K562 (cell line): ENCODE data around the gene TMEM234. TPM values are rescaled to one million over a fixed set of nuclear protein-coding genes. Genes with fewer than 3 reads are reported as not detected.

ENCODE experiments used
- ATF1 ChIP-seq, 2 experiments: fragments of 450-650 bp in 1 of 2; IDR thresholded peaks; 2 replicates each; pipeline ENCODE4 v1.6.1; 2016; ENCODE audit warnings: missing compliant biosample characterization in 1 of 2, missing genetic modification characterization in 1 of 2
- CHD4 ChIP-seq: fragments of 200-600 bp; sonication (generic); IDR thresholded peaks from 3 replicates; pipeline ENCODE4 v1.6.1; 2012; ENCODE audit warnings: low read depth, mild to moderate bottlenecking, mixed read lengths, low read length, inconsistent platforms; ENCODE audit not compliant: insufficient read depth, insufficient replicate concordance, poor library complexity, severe bottlenecking
- EP300 ChIP-seq: IDR thresholded peaks from 2 replicates; pipeline ENCODE4 v1.6.1; 2012; ENCODE audit warnings: low read length, improper control_type of control experiment
- KDM5B ChIP-seq: fragments of 200-600 bp; sonication (generic); IDR thresholded peaks from 2 replicates; pipeline ENCODE4 v1.6.1; 2012; ENCODE audit warnings: low read depth, mild to moderate bottlenecking, moderate library complexity, low read length, control low read depth, inconsistent platforms; ENCODE audit not compliant: insufficient replicate concordance
- L3MBTL2 ChIP-seq: fragments of 450-650 bp; IDR thresholded peaks from 2 replicates; pipeline ENCODE4 v1.6.1; 2016; ENCODE audit warnings: mild to moderate bottlenecking, moderate library complexity
- LCOR ChIP-seq: sonication (generic); formaldehyde crosslinking; IDR thresholded peaks from 2 replicates; pipeline ENCODE4 v1.8.0; 2022; ENCODE audit warnings: mild to moderate bottlenecking, missing genetic modification reagents
- NCOA6 ChIP-seq: fragments of 450-650 bp; IDR thresholded peaks from 2 replicates; pipeline ENCODE4 v1.6.1; 2017; ENCODE audit warnings: mild to moderate bottlenecking
- PML ChIP-seq: IDR thresholded peaks from 2 replicates; pipeline ENCODE4 v1.6.1; 2012; ENCODE audit warnings: low read length, inconsistent platforms
- POLR2G ChIP-seq: fragments of 200-400 bp; formaldehyde crosslinking; IDR thresholded peaks from 2 replicates; pipeline ENCODE4 v1.6.1; 2017; ENCODE audit warnings: low read depth, mild to moderate bottlenecking, antibody characterized with exemption, low read length, moderate library complexity
- POLR3G ChIP-seq: IDR thresholded peaks from 2 replicates; pipeline ENCODE4 v1.6.1; 2011; ENCODE audit not compliant: insufficient read length, insufficient replicate concordance; ENCODE audit errors: extremely low read depth
- RBM14 ChIP-seq: fragments of 200-400 bp; formaldehyde crosslinking; IDR thresholded peaks from 2 replicates; pipeline ENCODE4 v1.6.1; 2018; ENCODE audit warnings: low read depth, mild to moderate bottlenecking, low read length, moderate library complexity, borderline replicate concordance; ENCODE audit not compliant: insufficient read depth
- SAFB ChIP-seq: fragments of 200-400 bp; formaldehyde crosslinking; IDR thresholded peaks from 2 replicates; pipeline ENCODE4 v1.6.1; 2017; ENCODE audit warnings: low read depth, low read length, borderline replicate concordance
- TCFL5 ChIP-seq: fragments of 250-450 bp; sonication (Bioruptor Pico); conservative IDR thresholded peaks from 2 replicates; pipeline ENCODE4 v1.6.1; 2021; ENCODE audit warnings: mild to moderate bottlenecking, moderate library complexity, matching md5 sums
- ZNF217 ChIP-seq: sonication (generic); formaldehyde crosslinking; IDR thresholded peaks from 2 replicates; pipeline ENCODE4 v1.8.0; 2022; ENCODE audit warnings: mild to moderate bottlenecking, missing genetic modification reagents
- ZNF239 ChIP-seq: fragments of 250-450 bp; sonication (Bioruptor Pico); IDR thresholded peaks from 2 replicates; pipeline ENCODE4 v1.4.0; 2020; ENCODE audit warnings: mild to moderate bottlenecking
- ZNF3 ChIP-seq: fragments of 250-450 bp; sonication (Bioruptor Pico); IDR thresholded peaks from 2 replicates; pipeline ENCODE4 v1.5.0; 2021; ENCODE audit warnings: mild to moderate bottlenecking, moderate library complexity
- ZNF354B ChIP-seq: fragments of 250-450 bp; sonication (Bioruptor Pico); IDR thresholded peaks from 2 replicates; pipeline ENCODE4 v1.4.0; 2020
- ZNF445 ChIP-seq: fragments of 250-450 bp; sonication (Bioruptor Pico); IDR thresholded peaks from 2 replicates; pipeline ENCODE4 v1.4.0; 2020; ENCODE audit warnings: low read depth, mild to moderate bottlenecking, moderate library complexity
- ZNF695 ChIP-seq: fragments of 450-650 bp; formaldehyde crosslinking; IDR thresholded peaks from 2 replicates; pipeline ENCODE4 v1.4.0; 2020; ENCODE audit warnings: mild to moderate bottlenecking, moderate library complexity
- ZNF780A ChIP-seq: fragments of 250-450 bp; sonication (Bioruptor Pico); IDR thresholded peaks from 2 replicates; pipeline ENCODE4 v1.5.0; 2021; ENCODE audit warnings: mild to moderate bottlenecking
- polyA plus RNA-seq, 8 experiments: library from polyadenylated mRNA; depleted of rRNA in 4 of 8; stranded (reverse) in 5 of 8; unstranded in 3 of 8; fragments of >200 nt; fragmentation: Nextera tagmentation in 2 of 8; fragmentation: Illumina TruSeq in 1 of 8; extraction: Ambion mirVana in 2 of 8; extraction: Trizol in 1 of 8; gene quantifications; 2 replicates each; pipeline versions ENCODE4 v1.2.1 to v1.2.3, GENCODE V29; 2011 to 2014; ENCODE audit warnings: inconsistent platforms in 1 of 8, missing spikeins in 1 of 8
- total RNA-seq, 7 experiments: library from RNA; depleted of rRNA in 6 of 7; stranded (reverse); fragments of >200 nt in 6 of 7; fragmentation: Illumina TruSeq in 2 of 7; extraction: Trizol in 2 of 7; gene quantifications; 2 replicates each; pipeline versions ENCODE4 v1.2.1 to v1.2.3, GENCODE V29; 2011 to 2021; ENCODE audit warnings: low replicate concordance in 1 of 7
- TF ChIP-seq, protein P1 (sequence below): sonication (generic); formaldehyde crosslinking; IDR thresholded peaks from 2 replicates; pipeline ENCODE4 v1.8.0; 2022; ENCODE audit warnings: mild to moderate bottlenecking, missing genetic modification reagents
- TF ChIP-seq, protein P2 (sequence below): fragments of 250-450 bp; sonication (Bioruptor Pico); IDR thresholded peaks from 2 replicates; pipeline ENCODE4 v1.4.0; 2020; ENCODE audit warnings: mild to moderate bottlenecking, moderate library complexity
- TF ChIP-seq, protein P3 (sequence below): sonication (generic); formaldehyde crosslinking; IDR thresholded peaks from 2 replicates; pipeline ENCODE4 v1.8.1; 2023; ENCODE audit warnings: mild to moderate bottlenecking, missing genetic modification reagents

The TMEM234 gene
- total and polyA plus RNA-seq, 9 of the 15 experiments (the other 6 are each of a cell fraction or from before 2014, with no cell fraction given) = 5.0 to 12.9 (median 7.6) TPM

DNA sequence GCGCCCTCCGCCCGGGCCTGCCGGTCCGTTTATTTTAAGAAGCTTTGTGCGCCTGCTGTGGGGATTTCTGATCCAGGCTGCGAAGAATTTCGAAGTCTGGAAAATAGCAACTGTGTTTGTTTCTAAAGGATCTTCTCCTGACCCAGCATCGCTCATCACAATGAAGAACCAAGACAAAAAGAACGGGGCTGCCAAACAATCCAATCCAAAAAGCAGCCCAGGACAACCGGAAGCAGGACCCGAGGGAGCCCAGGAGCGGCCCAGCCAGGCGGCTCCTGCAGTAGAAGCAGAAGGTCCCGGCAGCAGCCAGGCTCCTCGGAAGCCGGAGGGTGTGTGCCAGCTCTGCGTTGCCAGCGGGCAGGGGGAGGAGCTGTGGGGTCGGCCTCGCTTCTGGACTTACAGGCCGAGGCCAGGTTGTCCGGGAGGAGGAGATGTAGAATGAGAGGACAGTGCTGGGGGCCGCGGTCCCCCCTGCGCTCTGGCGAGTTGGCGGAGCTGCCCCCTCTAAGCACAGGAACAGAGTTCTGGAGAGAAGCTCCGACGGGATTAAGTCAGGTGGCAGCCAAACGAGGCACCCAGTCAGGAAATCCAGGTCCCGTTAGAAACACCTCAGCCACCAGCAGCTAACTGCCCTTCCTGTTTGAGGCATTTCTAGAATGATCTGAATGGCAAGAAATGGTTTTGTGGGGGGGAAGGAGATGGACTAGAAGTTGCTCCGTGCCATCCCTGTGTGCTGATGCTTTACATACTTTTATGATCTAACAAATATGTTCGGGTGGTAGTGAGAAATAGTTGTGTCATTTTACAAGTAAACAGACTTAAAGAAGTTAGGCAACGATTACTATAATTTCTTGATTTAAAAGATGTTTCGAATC is 41.7 kb downstream of the TMEM234 start (continued):
- no peak for TF ChIP-seq TCFL5 (CRISPR knock-in tag)
- no peak; the same call in 1 of the 2 replicates for TF ChIP-seq POLR2G
- TF ChIP-seq L3MBTL2 = no peak
- no peak for TF ChIP-seq RBM14
- TF ChIP-seq KDM5B = no peak
- TF ChIP-seq CHD4 = no peak
- 0 out of 2 replicates have a peak, but pooled peaks have one; percentile 32 for TF ChIP-seq LCOR
- no peak for TF ChIP-seq ZNF217 (CRISPR knock-in tag)
- peak; percentile 9 for TF ChIP-seq PML
- no peak for TF ChIP-seq ZNF445
- no peak for TF ChIP-seq ZNF695 (CRISPR knock-in tag)
- TF ChIP-seq EP300 = no peak
- TF ChIP-seq ZNF354B (CRISPR knock-in tag) = no peak
- TF ChIP-seq SAFB = no peak
- TF ChIP-seq, protein P1, sequence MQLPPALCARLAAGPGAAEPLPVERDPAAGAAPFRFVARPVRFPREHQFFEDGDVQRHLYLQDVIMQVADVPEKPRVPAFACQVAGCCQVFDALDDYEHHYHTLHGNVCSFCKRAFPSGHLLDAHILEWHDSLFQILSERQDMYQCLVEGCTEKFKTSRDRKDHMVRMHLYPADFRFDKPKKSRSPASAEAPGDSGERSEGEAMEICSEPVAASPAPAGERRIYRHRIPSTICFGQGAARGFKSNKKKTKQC (CRISPR knock-in tag) = peak; percentile 43; the same call in 1 of the 2 replicates
- TF ChIP-seq, protein P2, sequence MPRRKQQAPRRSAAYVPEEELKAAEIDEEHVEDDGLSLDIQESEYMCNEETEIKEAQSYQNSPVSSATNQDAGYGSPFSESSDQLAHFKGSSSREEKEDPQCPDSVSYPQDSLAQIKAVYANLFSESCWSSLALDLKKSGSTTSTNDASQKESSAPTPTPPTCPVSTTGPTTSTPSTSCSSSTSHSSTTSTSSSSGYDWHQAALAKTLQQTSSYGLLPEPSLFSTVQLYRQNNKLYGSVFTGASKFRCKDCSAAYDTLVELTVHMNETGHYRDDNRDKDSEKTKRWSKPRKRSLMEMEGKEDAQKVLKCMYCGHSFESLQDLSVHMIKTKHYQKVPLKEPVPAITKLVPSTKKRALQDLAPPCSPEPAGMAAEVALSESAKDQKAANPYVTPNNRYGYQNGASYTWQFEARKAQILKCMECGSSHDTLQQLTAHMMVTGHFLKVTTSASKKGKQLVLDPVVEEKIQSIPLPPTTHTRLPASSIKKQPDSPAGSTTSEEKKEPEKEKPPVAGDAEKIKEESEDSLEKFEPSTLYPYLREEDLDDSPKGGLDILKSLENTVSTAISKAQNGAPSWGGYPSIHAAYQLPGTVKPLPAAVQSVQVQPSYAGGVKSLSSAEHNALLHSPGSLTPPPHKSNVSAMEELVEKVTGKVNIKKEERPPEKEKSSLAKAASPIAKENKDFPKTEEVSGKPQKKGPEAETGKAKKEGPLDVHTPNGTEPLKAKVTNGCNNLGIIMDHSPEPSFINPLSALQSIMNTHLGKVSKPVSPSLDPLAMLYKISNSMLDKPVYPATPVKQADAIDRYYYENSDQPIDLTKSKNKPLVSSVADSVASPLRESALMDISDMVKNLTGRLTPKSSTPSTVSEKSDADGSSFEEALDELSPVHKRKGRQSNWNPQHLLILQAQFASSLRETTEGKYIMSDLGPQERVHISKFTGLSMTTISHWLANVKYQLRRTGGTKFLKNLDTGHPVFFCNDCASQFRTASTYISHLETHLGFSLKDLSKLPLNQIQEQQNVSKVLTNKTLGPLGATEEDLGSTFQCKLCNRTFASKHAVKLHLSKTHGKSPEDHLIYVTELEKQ (CRISPR knock-in tag) = no peak
- no peak for TF ChIP-seq ZNF3
- no peak for TF ChIP-seq NCOA6
- TF ChIP-seq, protein P3, sequence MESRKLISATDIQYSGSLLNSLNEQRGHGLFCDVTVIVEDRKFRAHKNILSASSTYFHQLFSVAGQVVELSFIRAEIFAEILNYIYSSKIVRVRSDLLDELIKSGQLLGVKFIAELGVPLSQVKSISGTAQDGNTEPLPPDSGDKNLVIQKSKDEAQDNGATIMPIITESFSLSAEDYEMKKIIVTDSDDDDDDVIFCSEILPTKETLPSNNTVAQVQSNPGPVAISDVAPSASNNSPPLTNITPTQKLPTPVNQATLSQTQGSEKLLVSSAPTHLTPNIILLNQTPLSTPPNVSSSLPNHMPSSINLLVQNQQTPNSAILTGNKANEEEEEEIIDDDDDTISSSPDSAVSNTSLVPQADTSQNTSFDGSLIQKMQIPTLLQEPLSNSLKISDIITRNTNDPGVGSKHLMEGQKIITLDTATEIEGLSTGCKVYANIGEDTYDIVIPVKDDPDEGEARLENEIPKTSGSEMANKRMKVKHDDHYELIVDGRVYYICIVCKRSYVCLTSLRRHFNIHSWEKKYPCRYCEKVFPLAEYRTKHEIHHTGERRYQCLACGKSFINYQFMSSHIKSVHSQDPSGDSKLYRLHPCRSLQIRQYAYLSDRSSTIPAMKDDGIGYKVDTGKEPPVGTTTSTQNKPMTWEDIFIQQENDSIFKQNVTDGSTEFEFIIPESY (CRISPR knock-in tag) = no peak
- no peak for TF ChIP-seq POLR3G
- no peak for TF ChIP-seq ZNF780A
- TF ChIP-seq ATF1 (CRISPR knock-in tag; IDR thresholded peaks at IDR 0.05) = no peak
- no peak for TF ChIP-seq ATF1 (tag; IDR thresholded peaks at IDR 0.05)
- TF ChIP-seq ZNF239 (CRISPR knock-in tag) = no peak
